Right ventricle myocardium inferior (tissue), 1 donor: ENCODE results near the gene RAPH1. TPM values are rescaled to one million over a fixed set of nuclear protein-coding genes. Genes with fewer than 3 reads are reported as not detected.

Source experiments
- ATAC-seq: fragments of 200-7000 bp; cut with Tn5 transposase; one replicate; pipeline ENCODE4 v1.9.1; 2020; ENCODE audit warnings: mild to moderate bottlenecking, moderate library complexity
- DNase-seq: peaks from one replicate; pipeline ENCODE4 v3.0.0; 2021; ENCODE audit errors: missing footprints
- intact Hi-C: fragments of 100-400 bp; cut with DNase I; formaldehyde crosslinking; loops from one replicate; pipeline ENCODE4 v1.11.0; 2022
- total RNA-seq: library from RNA; stranded (reverse); fragmentation: NEBNext Ultra II Directional; extraction: Animal tissue kit (Norgen Biotek cat#: 25700); gene quantifications from one replicate; pipeline ENCODE4 v1.2.1, GENCODE V29; 2021
- donor health status: DM: no; HTN: yes; CAD: no; lungs with severe emphysema.

RAPH1 gene
- total RNA-seq, 1 donor from 2014 or later: 15.1 TPM

GRCh38 chr2:203500951-203501350 lies 34.1 kb downstream of the RAPH1 start:
- intact Hi-C loops: no loop called here
- no peak for ATAC-seq
- DNase-seq: no peak

GRCh38 chr2:203500297-203500696 lies 34.8 kb downstream of the RAPH1 start:
- intact Hi-C loops: no loop called here
- no peak for ATAC-seq
- no peak for DNase-seq

GRCh38 chr2:203498161-203498560 lies 36.9 kb downstream of the RAPH1 start:
- ATAC-seq (peak; percentile 28), DNase-seq (no peak)
- intact Hi-C loops: no loop called here

- DNase-seq (no peak), ATAC-seq (no peak)
- intact Hi-C loops: no loop called here
Measured at GRCh38 chr2:203492965-203493364, 42.1 kb downstream of the RAPH1 start.

GRCh38 chr2:203490391-203490790 lies 44.7 kb downstream of the RAPH1 start:
- intact Hi-C loops: no loop called here
- DNase-seq (no peak), ATAC-seq (no peak)

GRCh38 chr2:203489531-203489930 lies 45.6 kb downstream of the RAPH1 start:
- ATAC-seq (no peak), DNase-seq (no peak)

GRCh38 chr2:203484266-203485112 lies 50.6 kb downstream of the RAPH1 start:
- no peak for DNase-seq
- ATAC-seq: peak; percentile 87
- intact Hi-C loops: loop anchor here (2.0 kb wide), 3 partner anchors 166 to 424 kb away; no protein-coding TSS in a partner anchor

More at GRCh38 chr2:203489531-203489930, 45.6 kb downstream of the RAPH1 start:
- intact Hi-C loops: no loop called here

GRCh38 chr2:203480623-203481022 lies 54.5 kb downstream of the RAPH1 start:
- intact Hi-C loops: no loop called here
- no peak for DNase-seq
- no peak for ATAC-seq

- DNase-seq: no peak
- intact Hi-C loops: no loop called here
- ATAC-seq: no peak
Measured at GRCh38 chr2:203476881-203477280, 58.2 kb downstream of the RAPH1 start.

GRCh38 chr2:203471323-203471722 lies 63.8 kb downstream of the RAPH1 start:
- intact Hi-C loops: no loop called here
- no peak for DNase-seq
- ATAC-seq: no peak

- ATAC-seq: no peak
- intact Hi-C loops: no loop called here
- DNase-seq: no peak
Measured at GRCh38 chr2:203470371-203470770, 64.7 kb downstream of the RAPH1 start.

- DNase-seq (no peak), ATAC-seq (no peak)
- intact Hi-C loops: no loop called here
Measured at GRCh38 chr2:203469546-203469945, 65.6 kb downstream of the RAPH1 start.

GRCh38 chr2:203463266-203463678 lies 71.8 kb downstream of the RAPH1 start:
- intact Hi-C loops: no loop called here
- DNase-seq (no peak), ATAC-seq (no peak)

- ATAC-seq: no peak
- no peak for DNase-seq
- intact Hi-C loops: no loop called here
Measured at GRCh38 chr2:203462308-203462707, 72.8 kb downstream of the RAPH1 start.

- intact Hi-C loops: no loop called here
- DNase-seq: no peak
- no peak for ATAC-seq
Measured at GRCh38 chr2:203461746-203462145, 73.4 kb downstream of the RAPH1 start.

GRCh38 chr2:203455209-203455608 lies 79.9 kb downstream of the RAPH1 start:
- DNase-seq (no peak), ATAC-seq (no peak)
- intact Hi-C loops: loop anchor here (10.0 kb wide), 1 partner anchor 190 kb away; no protein-coding TSS in a partner anchor

GRCh38 chr2:203453858-203454451 lies 81.1 kb downstream of the RAPH1 start:
- ATAC-seq (peak; percentile 78), DNase-seq (no peak)
- intact Hi-C loops: loop anchor here (5.0 to 10.0 kb wide), 2 partner anchors 189 to 227 kb away; no protein-coding TSS in a partner anchor

- DNase-seq (no peak), ATAC-seq (no peak)
- intact Hi-C loops: loop anchor here (5.0 to 10.0 kb wide), 2 partner anchors 187 to 224 kb away; no protein-coding TSS in a partner anchor
Measured at GRCh38 chr2:203451689-203452088, 83.4 kb downstream of the RAPH1 start.

- no peak for ATAC-seq
- DNase-seq: no peak
- intact Hi-C loops: loop anchor here (5.0 to 10.0 kb wide), 2 partner anchors 186 to 224 kb away; no protein-coding TSS in a partner anchor
Measured at GRCh38 chr2:203451011-203451410, 84.1 kb downstream of the RAPH1 start.

GRCh38 chr2:203450561-203450960 lies 84.5 kb downstream of the RAPH1 start:
- DNase-seq: no peak
- ATAC-seq: no peak
- intact Hi-C loops: loop anchor here (5.0 to 10.0 kb wide), 2 partner anchors 186 to 223 kb away; no protein-coding TSS in a partner anchor
